Esophagus squamous epithelium (tissue), 5 donors: Measurements from ENCODE around the gene KRT10. TPM values are rescaled to one million over a fixed set of nuclear protein-coding genes. Genes with fewer than 3 reads are reported as not detected.

Experiments used
- DNase-seq: peaks from one replicate; lab custom pipeline; 2025; lab: John Stamatoyannopoulos, UW
- H3K27ac ChIP-seq, 4 donors: fragments of 200-600 bp; sonication (generic); one replicate each; pipeline ENCODE4 v1.5.1; 2016 to 2019; ENCODE audit warnings: mild to moderate bottlenecking in 1 of 4
- H3K27me3 ChIP-seq, 4 donors: fragments of 200-600 bp; sonication (generic); 1 replicate in 3 of 4; 2 replicates in 1 of 4; pipeline versions ENCODE4 v1.5.1 to v1.6.0; 2017 to 2021; ENCODE audit warnings: antibody characterized with exemption in 1 of 4
- H3K36me3 ChIP-seq, 3 donors: fragments of 200-600 bp; sonication (generic); one replicate each; pipeline ENCODE4 v1.5.1; 2016 to 2019
- H3K4me1 ChIP-seq, 3 donors: fragments of 200-600 bp; sonication (generic); one replicate each; pipeline ENCODE4 v1.5.1; 2017 to 2019
- H3K4me3 ChIP-seq, 4 donors: fragments of 200-600 bp; sonication (generic); 1 replicate in 3 of 4; 2 replicates in 1 of 4; pipeline ENCODE4 v1.5.1; 2016 to 2019; ENCODE audit warnings: mild to moderate bottlenecking in 2 of 4, moderate library complexity in 1 of 4
- H3K9me3 ChIP-seq, 3 donors: fragments of 200-600 bp; sonication (generic); one replicate each; pipeline ENCODE4 v1.5.1; 2016 to 2019
- POLR2A ChIP-seq, 4 donors: fragments of 450-650 bp; IDR thresholded peaks; one replicate each; pipeline ENCODE4 v1.6.1; 2017; ENCODE audit warnings: antibody characterized with exemption in 4 of 4, mild to moderate bottlenecking in 4 of 4, moderate library complexity in 3 of 4
- WGBS, 2 donors: methylation state at CpG; one replicate each; pipeline ENCODE4 v1.1.5; 2018; 5-methylcytosine and 5-hydroxymethylcytosine counted together
- intact Hi-C: fragments of 100-400 bp; cut with DNase I; formaldehyde crosslinking; loops from one replicate; pipeline ENCODE4 v1.15.0; 2022
- total RNA-seq, 4 donors: library from RNA; depleted of rRNA; stranded (reverse); fragments of >200 nt; gene quantifications; one replicate each; pipeline ENCODE4 v1.1.0, GENCODE V29; 2016
- TF ChIP-seq, protein P1 (sequence below), 6 experiments: fragments of 450-650 bp in 4 of 6; fragments of 200-600 bp in 2 of 6; sonication (generic) in 2 of 6; IDR thresholded peaks; one replicate each; pipeline ENCODE4 v1.5.1; 2016 to 2019; ENCODE audit warnings: antibody characterized with exemption in 6 of 6, mild to moderate bottlenecking in 4 of 6, moderate library complexity in 4 of 6
- donor health status: DM: yes; HTN: yes; CAD: no.

The KRT10 gene
- total RNA-seq, 4 donors from 2014 or later, result 14.4 to 50.0 (median 33.2) TPM

DNA sequence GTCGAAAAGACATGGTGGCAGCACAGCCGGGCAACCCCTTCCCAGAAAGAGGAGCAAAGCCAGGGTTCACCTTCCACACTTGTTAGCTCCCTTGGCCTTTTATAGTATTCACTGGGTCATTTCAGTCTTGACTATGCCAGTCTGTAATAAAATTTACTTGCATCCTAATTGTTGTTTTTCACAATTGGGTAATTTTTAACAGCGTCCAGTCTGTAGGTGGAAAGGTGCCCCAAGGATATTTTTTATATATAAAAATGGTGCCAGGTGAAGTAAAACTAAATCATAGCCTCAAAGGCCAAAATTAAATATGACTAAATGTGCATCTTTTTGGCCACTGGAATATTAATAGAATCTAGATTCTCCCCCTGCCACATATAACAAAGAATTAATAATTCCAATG is 50.3 kb downstream of the KRT10 start, which contains the start of gene KRT26:
TSS of gene KRT26 (minus strand) at position 101 of the 400 bp plus-strand sequence. CDS start at position 13, 88 bp downstream.
- no peaks in the 10 kb centered on the region for H3K4me1 ChIP-seq
- no peak within 1 kb of the TSS for H3K4me3 ChIP-seq
- no peaks in the 10 kb centered on the region for H3K9me3 ChIP-seq
- intact Hi-C loops, result no loop called here
- peaks cover 0 to 60% (median 0%) of the 10 kb centered on the region in 4 donors for H3K27me3 ChIP-seq
- no peak within 1 kb of the TSS for H3K27ac ChIP-seq
- DNase-seq, result no peak
- no peak for TF ChIP-seq POLR2A (IDR thresholded peaks at IDR 0.05)
- TF ChIP-seq, protein P1, sequence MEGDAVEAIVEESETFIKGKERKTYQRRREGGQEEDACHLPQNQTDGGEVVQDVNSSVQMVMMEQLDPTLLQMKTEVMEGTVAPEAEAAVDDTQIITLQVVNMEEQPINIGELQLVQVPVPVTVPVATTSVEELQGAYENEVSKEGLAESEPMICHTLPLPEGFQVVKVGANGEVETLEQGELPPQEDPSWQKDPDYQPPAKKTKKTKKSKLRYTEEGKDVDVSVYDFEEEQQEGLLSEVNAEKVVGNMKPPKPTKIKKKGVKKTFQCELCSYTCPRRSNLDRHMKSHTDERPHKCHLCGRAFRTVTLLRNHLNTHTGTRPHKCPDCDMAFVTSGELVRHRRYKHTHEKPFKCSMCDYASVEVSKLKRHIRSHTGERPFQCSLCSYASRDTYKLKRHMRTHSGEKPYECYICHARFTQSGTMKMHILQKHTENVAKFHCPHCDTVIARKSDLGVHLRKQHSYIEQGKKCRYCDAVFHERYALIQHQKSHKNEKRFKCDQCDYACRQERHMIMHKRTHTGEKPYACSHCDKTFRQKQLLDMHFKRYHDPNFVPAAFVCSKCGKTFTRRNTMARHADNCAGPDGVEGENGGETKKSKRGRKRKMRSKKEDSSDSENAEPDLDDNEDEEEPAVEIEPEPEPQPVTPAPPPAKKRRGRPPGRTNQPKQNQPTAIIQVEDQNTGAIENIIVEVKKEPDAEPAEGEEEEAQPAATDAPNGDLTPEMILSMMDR (IDR thresholded peaks at IDR 0.05), result no peak
- H3K36me3 ChIP-seq, result no peaks in the 10 kb centered on the region
- WGBS, 2 donors, result 73 to 80% methylated on average over 3 of the region's 3 CpGs

Other genes starting within 250 kb of the KRT10 start
- gene SMARCE1, start 174.8 kb downstream of the KRT10 start, total RNA-seq, result 10 to 100 TPM; 47.2 to 89.3 (median 62.5) TPM
- 1 to 10 TPM in 2 of 4 donors, under 1 TPM in 1, not detected in 1; 0.79 to 1.8 (median 1.3) TPM for gene KRT222, start 157.4 kb downstream of the KRT10 start, total RNA-seq
- gene KRT24, start 118.9 kb downstream of the KRT10 start, total RNA-seq, result 100 to 1,000 TPM in 1 of 4 donors, 10 to 100 TPM in 1, 1 to 10 TPM in 2; 5.5 to 369 (median 23.4) TPM
- not detected for gene KRT25, start 67.3 kb downstream of the KRT10 start, total RNA-seq
- gene KRT26, start 50.4 kb downstream of the KRT10 start, total RNA-seq, result not detected
- not detected for gene KRT27, start 40.1 kb downstream of the KRT10 start, total RNA-seq
- not detected for gene KRT28, start 22.7 kb downstream of the KRT10 start, total RNA-seq
- not detected for gene KRT12, start 44.6 kb upstream of the KRT10 start, total RNA-seq
- not detected for gene KRT20, start 62.6 kb upstream of the KRT10 start, total RNA-seq
- gene KRT23, start 115.0 kb upstream of the KRT10 start, total RNA-seq, result 10 to 100 TPM in 1 of 4 donors, 1 to 10 TPM in 2, under 1 TPM in 1; 0.38 to 19.6 (median 4.9) TPM
- not detected for gene KRT39, start 144.3 kb upstream of the KRT10 start, total RNA-seq
- under 1 TPM in 1 of 4 donors, not detected in 3; 0.19 TPM for gene KRT40, start 161.7 kb upstream of the KRT10 start, total RNA-seq
- gene KRTAP3-3, start 171.6 kb upstream of the KRT10 start, total RNA-seq, result not detected
- under 1 TPM in 1 of 4 donors, not detected in 3; 0.57 TPM for gene KRTAP3-2, start 177.3 kb upstream of the KRT10 start, total RNA-seq
- not detected for gene KRTAP3-1, start 186.5 kb upstream of the KRT10 start, total RNA-seq
- not detected for gene KRTAP1-5, start 204.6 kb upstream of the KRT10 start, total RNA-seq
- not detected for gene KRTAP1-4, start 207.6 kb upstream of the KRT10 start, total RNA-seq
- not detected for gene KRTAP1-3, start 212.3 kb upstream of the KRT10 start, total RNA-seq
- not detected for gene KRTAP1-1, start 218.8 kb upstream of the KRT10 start, total RNA-seq
- not detected for gene KRTAP2-1, start 224.7 kb upstream of the KRT10 start, total RNA-seq
- gene KRTAP2-2, start 232.6 kb upstream of the KRT10 start, total RNA-seq, result not detected
- not detected for gene KRTAP2-3, start 237.5 kb upstream of the KRT10 start, total RNA-seq
- gene KRTAP2-4, start 243.3 kb upstream of the KRT10 start, total RNA-seq, result not detected